ENCODE data around the gene HSFX3.

Gene HSFX3

GRCh38 chrX:149513825-149514428 is 35.8 kb downstream of the HSFX3 start:
- DNase-seq = no peak
- no peak overlapping the region for H3K27ac ChIP-seq

GRCh38 chrX:149512225-149512885 is 37.4 kb downstream of the HSFX3 start:
- no peak overlapping the region for H3K4me3 ChIP-seq (ENCODE audit: low read depth, low read length)
- H3K36me3 ChIP-seq (replicated peaks) = no peaks in the 10 kb centered on the region
- H3K27ac ChIP-seq = no peak overlapping the region
- peak; percentile 76 for TF ChIP-seq CTCF (IDR thresholded peaks at IDR 0.05; ENCODE audit: low read depth, low read length, missing control alignments)
- in situ Hi-C loops (cut with HindIII; ENCODE audit: low pct_ligation_motif_present, low sequenced_read_pairs) = no loop called here
- H3K27me3 ChIP-seq (replicated peaks) = no peaks in the 10 kb centered on the region
- peak; percentile 40 for DNase-seq

More at GRCh38 chrX:149513825-149514428, 35.8 kb downstream of the HSFX3 start:
- no peak for TF ChIP-seq CTCF (IDR thresholded peaks at IDR 0.05; ENCODE audit: low read depth, low read length, missing control alignments)
- Histone ChIP-seq H3K27me3 (replicated peaks) (no peaks in the 10 kb centered on the region), H3K36me3 (replicated peaks) (no peaks in the 10 kb centered on the region), H3K4me3 (ENCODE audit: low read depth, low read length) (no peak overlapping the region)
- in situ Hi-C loops (cut with HindIII; ENCODE audit: low pct_ligation_motif_present, low sequenced_read_pairs) = no loop called here

- no peak for TF ChIP-seq CTCF (IDR thresholded peaks at IDR 0.05; ENCODE audit: low read depth, low read length, missing control alignments)
- Histone ChIP-seq H3K36me3 (replicated peaks) (no peaks in the 10 kb centered on the region), H3K27me3 (replicated peaks) (no peaks in the 10 kb centered on the region), H3K27ac (no peak overlapping the region), H3K4me3 (ENCODE audit: low read depth, low read length) (no peak overlapping the region)
- in situ Hi-C loops (cut with HindIII; ENCODE audit: low pct_ligation_motif_present, low sequenced_read_pairs) = no loop called here
- no peak for DNase-seq
Observed at GRCh38 chrX:149511081-149511480, 38.6 kb downstream of the HSFX3 start.

GRCh38 chrX:149510386-149510785 is 39.3 kb downstream of the HSFX3 start:
- Histone ChIP-seq H3K27me3 (replicated peaks) (no peaks in the 10 kb centered on the region), H3K4me3 (ENCODE audit: low read depth, low read length) (no peak overlapping the region), H3K36me3 (replicated peaks) (no peaks in the 10 kb centered on the region), H3K27ac (no peak overlapping the region)
- TF ChIP-seq CTCF (IDR thresholded peaks at IDR 0.05; ENCODE audit: low read depth, low read length, missing control alignments) = peak; percentile 40
- DNase-seq = no peak
- in situ Hi-C loops (cut with HindIII; ENCODE audit: low pct_ligation_motif_present, low sequenced_read_pairs) = no loop called here

- Histone ChIP-seq H3K4me3 (ENCODE audit: low read depth, low read length) (no peak overlapping the region), H3K27ac (no peak overlapping the region), H3K36me3 (replicated peaks) (no peaks in the 10 kb centered on the region), H3K27me3 (replicated peaks) (no peaks in the 10 kb centered on the region)
- TF ChIP-seq CTCF (IDR thresholded peaks at IDR 0.05; ENCODE audit: low read depth, low read length, missing control alignments) = no peak
- DNase-seq = no peak
- in situ Hi-C loops (cut with HindIII; ENCODE audit: low pct_ligation_motif_present, low sequenced_read_pairs) = no loop called here
Observed at GRCh38 chrX:149508467-149508866, 41.3 kb downstream of the HSFX3 start.
